Left hindlimb (tissue), 1 donor: ENCODE data around the gene FRAT2.

Experiments used
- DNase-seq: peaks from one replicate; pipeline ENCODE4 v3.0.0-alpha.2; 2018

The FRAT2 gene

GRCh38 chr10:97323501-97323900 lies 11.0 kb downstream of the FRAT2 start:
- DNase-seq: no peak

- DNase-seq: no peak
Measured at GRCh38 chr10:97321804-97322190, 12.7 kb downstream of the FRAT2 start.

- peak; percentile 68 for DNase-seq
Measured at GRCh38 chr10:97321032-97321803, 13.3 kb downstream of the FRAT2 start.

- no peak for DNase-seq
Measured at GRCh38 chr10:97320480-97321031, 14.0 kb downstream of the FRAT2 start.

- peak; percentile 54 for DNase-seq
Measured at GRCh38 chr10:97319671-97320479, 14.7 kb downstream of the FRAT2 start.

- peak; percentile 94 for DNase-seq
Measured at GRCh38 chr10:97318772-97319651, 15.5 kb downstream of the FRAT2 start, which contains the start of gene FRAT1. FRAT1 (plus strand) TSS chr10:97319271; CDS start chr10:97319454, 183 bp downstream.

- DNase-seq: no peak
Measured at GRCh38 chr10:97314671-97315070, 19.9 kb downstream of the FRAT2 start.

GRCh38 chr10:97312897-97313296 lies 21.6 kb downstream of the FRAT2 start:
- no peak for DNase-seq

- DNase-seq: no peak
Measured at GRCh38 chr10:97311111-97311626, 23.4 kb downstream of the FRAT2 start.

- no peak for DNase-seq
Measured at GRCh38 chr10:97307866-97308780, 26.4 kb downstream of the FRAT2 start.

- DNase-seq: no peak
Measured at GRCh38 chr10:97307441-97307840, 27.1 kb downstream of the FRAT2 start.

- no peak for DNase-seq
Measured at GRCh38 chr10:97302088-97302791, 32.3 kb downstream of the FRAT2 start.

- no peak for DNase-seq
Measured at GRCh38 chr10:97300980-97301379, 33.5 kb downstream of the FRAT2 start.

GRCh38 chr10:97298223-97298571 lies 36.3 kb downstream of the FRAT2 start:
- no peak for DNase-seq

- no peak for DNase-seq
Measured at GRCh38 chr10:97297556-97298222, 36.8 kb downstream of the FRAT2 start.

- DNase-seq: no peak
Measured at GRCh38 chr10:97292862-97293198, 41.7 kb downstream of the FRAT2 start.

- peak; percentile 98 for DNase-seq
Measured at GRCh38 chr10:97292097-97292861, 42.2 kb downstream of the FRAT2 start, which contains the start of gene ARHGAP19. ARHGAP19 (minus strand) TSS chr10:97292637; CDS start chr10:97292627, 10 bp downstream.

GRCh38 chr10:97291357-97292096 lies 43.0 kb downstream of the FRAT2 start:
- DNase-seq: no peak
